B cell (primary cell): Measurements from ENCODE around the gene MNT. TPM values are rescaled to one million over a fixed set of nuclear protein-coding genes. Genes with fewer than 3 reads are reported as not detected.

Experiments used
- ATAC-seq: fragments of 200-7000 bp; cut with Tn5 transposase; one replicate; pipeline ENCODE4 v1.10.0; 2021; ENCODE audit warnings: low read depth, mild to moderate bottlenecking, moderate number of reproducible peaks, moderate library complexity
- CTCF ChIA-PET: fragments of 350-600 bp; sonication (Branson Sonifier 250); formaldehyde crosslinking; loops from one replicate; lab custom pipeline; 2021; ENCODE audit warnings: antibody characterized with exemption, inconsistent platforms; lab: Charles Lee
- POLR2A ChIA-PET: fragments of 350-600 bp; sonication (Branson Sonifier 250); formaldehyde crosslinking; loops from one replicate; lab custom pipeline; 2021; ENCODE audit warnings: antibody characterized with exemption; lab: Charles Lee
- DNase-seq: peaks from one replicate; pipeline ENCODE4 v3.0.0; 2013
- H2AFZ ChIP-seq: 2 replicates; pipeline ENCODE4 v1.6.1; 2012; ENCODE audit warnings: mild to moderate bottlenecking, low read depth, low read length; ENCODE audit not compliant: insufficient read depth, poor library complexity, severe bottlenecking
- H3K27ac ChIP-seq, 2 donors: 1 replicate in 1 of 2; 2 replicates in 1 of 2; pipeline ENCODE4 v1.5.1; 2012 to 2013; ENCODE audit warnings: low read length in 2 of 2, mild to moderate bottlenecking in 2 of 2, moderate library complexity in 1 of 2
- H3K27me3 ChIP-seq, 4 experiments: fragments of 200-600 bp in 1 of 4; sonication (generic) in 1 of 4; replicated peaks in 1 of 4; 1 replicate in 2 of 4; 2 replicates in 2 of 4; pipeline versions ENCODE4 v1.6.1 to v1.7.0; 2013 to 2016; ENCODE audit warnings: low read length in 3 of 4, mild to moderate bottlenecking in 2 of 4, mixed read lengths in 1 of 4, moderate library complexity in 1 of 4; ENCODE audit not compliant: insufficient read depth in 4 of 4, control insufficient read depth in 3 of 4; ENCODE audit errors: control extremely low read depth in 1 of 4
- H3K36me3 ChIP-seq, 2 experiments: replicated peaks in 1 of 2; 1 replicate in 1 of 2; 2 replicates in 1 of 2; pipeline versions ENCODE4 v1.6.1 to v1.7.1; 2013; ENCODE audit warnings: low read length in 1 of 2; ENCODE audit not compliant: insufficient read depth in 2 of 2, control insufficient read depth in 1 of 2; ENCODE audit errors: control extremely low read depth in 1 of 2, extremely low read depth in 1 of 2
- H3K4me1 ChIP-seq, 2 donors: fragments of 200-600 bp in 1 of 2; sonication (generic) in 1 of 2; 1 replicate in 1 of 2; 2 replicates in 1 of 2; pipeline versions ENCODE4 v1.5.1 to v1.6.1; 2013 to 2017; ENCODE audit warnings: low read length in 2 of 2; ENCODE audit not compliant: control insufficient read depth in 2 of 2, insufficient read depth in 2 of 2
- H3K4me2 ChIP-seq: replicated peaks from 2 replicates; pipeline ENCODE3; 2012; ENCODE audit warnings: mild to moderate bottlenecking, low read depth, low read length; ENCODE audit not compliant: poor library complexity, severe bottlenecking
- H3K4me3 ChIP-seq, 5 experiments: fragments of 200-600 bp in 1 of 5; sonication (generic) in 1 of 5; 1 replicate in 3 of 5; 2 replicates in 2 of 5; pipeline versions ENCODE4 v1.5.1 to v1.7.0; 2011 to 2016; ENCODE audit warnings: low read length in 4 of 5, mild to moderate bottlenecking in 4 of 5, low read depth in 2 of 5, control low read depth in 1 of 5, moderate library complexity in 1 of 5; ENCODE audit not compliant: insufficient read depth in 1 of 5; ENCODE audit errors: control extremely low read depth in 1 of 5, extremely low read depth in 1 of 5
- H3K79me2 ChIP-seq: fragments of 200-600 bp; sonication (generic); one replicate; pipeline ENCODE4 v1.6.0; 2016; ENCODE audit warnings: low read length; ENCODE audit not compliant: control insufficient read depth, insufficient read depth
- H3K9ac ChIP-seq: fragments of 200-600 bp; sonication (generic); 2 replicates; pipeline ENCODE4 v1.6.1; 2017; ENCODE audit warnings: mild to moderate bottlenecking, low read length, moderate library complexity
- H3K9me3 ChIP-seq, 3 donors: one replicate each; pipeline versions ENCODE4 v1.6.1 to v1.7.1; 2013; ENCODE audit warnings: low read length in 2 of 3; ENCODE audit not compliant: control insufficient read depth in 2 of 3, insufficient read depth in 1 of 3; ENCODE audit errors: control extremely low read depth in 1 of 3
- H4K20me1 ChIP-seq: 2 replicates; pipeline ENCODE4 v1.6.0; 2012; ENCODE audit warnings: mild to moderate bottlenecking, low read length; ENCODE audit not compliant: insufficient read depth, control insufficient read depth, poor library complexity, severe bottlenecking
- H3K27ac Mint-ChIP-seq: one replicate; pipeline ENCODE4 v1.8.0; 2021; ENCODE audit warnings: mixed read lengths
- H3K27me3 Mint-ChIP-seq: one replicate; pipeline ENCODE4 v1.8.0; 2021; ENCODE audit warnings: mixed read lengths
- H3K4me1 Mint-ChIP-seq: one replicate; pipeline ENCODE4 v1.8.0; 2021; ENCODE audit warnings: mixed read lengths
- H3K4me3 Mint-ChIP-seq: one replicate; pipeline ENCODE4 v1.8.0; 2021; ENCODE audit warnings: mixed read lengths
- H3K9me3 Mint-ChIP-seq: one replicate; pipeline ENCODE4 v1.8.0; 2022; ENCODE audit warnings: mixed read lengths; ENCODE audit not compliant: insufficient read depth
- EZH2 ChIP-seq: IDR thresholded peaks from 2 replicates; pipeline ENCODE4 v1.6.1; 2012; ENCODE audit warnings: borderline replicate concordance, low read depth, mild to moderate bottlenecking, moderate library complexity, low read length; ENCODE audit not compliant: insufficient read depth, poor library complexity, severe bottlenecking
- WGBS: methylation state at CpG from one replicate; pipeline ENCODE4 v1.1.5; 2013; ENCODE audit warnings: missing lambda C conversion rate; ENCODE audit not compliant: insufficient coverage; 5-methylcytosine and 5-hydroxymethylcytosine counted together
- intact Hi-C: fragments of 100-400 bp; cut with micrococcal nuclease; formaldehyde crosslinking; loops from one replicate; pipeline ENCODE4 v1.10.0; 2022
- polyA plus RNA-seq: library from polyadenylated mRNA; depleted of rRNA; stranded (reverse); fragments of >200 nt; gene quantifications from 2 replicates; pipeline ENCODE4 v1.2.3, GENCODE V29; 2012
- total RNA-seq, 2 donors: library from RNA; stranded (reverse); fragments of 120-200 nt in 1 of 2; gene quantifications; 1 replicate in 1 of 2; 2 replicates in 1 of 2; pipeline versions ENCODE4 v1.2.3 to v1.2.4, GENCODE V29; 2013 to 2022
- TF ChIP-seq, protein P1 (sequence below): fragments of 200-600 bp; IDR thresholded peaks from one replicate; pipeline ENCODE4 v1.8.0; 2022; ENCODE audit warnings: antibody characterized with exemption, mild to moderate bottlenecking

MNT gene
- total and polyA plus RNA-seq, 2 donors (not counting 1 experiment from before 2014, with no cell fraction given), result 20.0 to 68.5 TPM

DNA sequence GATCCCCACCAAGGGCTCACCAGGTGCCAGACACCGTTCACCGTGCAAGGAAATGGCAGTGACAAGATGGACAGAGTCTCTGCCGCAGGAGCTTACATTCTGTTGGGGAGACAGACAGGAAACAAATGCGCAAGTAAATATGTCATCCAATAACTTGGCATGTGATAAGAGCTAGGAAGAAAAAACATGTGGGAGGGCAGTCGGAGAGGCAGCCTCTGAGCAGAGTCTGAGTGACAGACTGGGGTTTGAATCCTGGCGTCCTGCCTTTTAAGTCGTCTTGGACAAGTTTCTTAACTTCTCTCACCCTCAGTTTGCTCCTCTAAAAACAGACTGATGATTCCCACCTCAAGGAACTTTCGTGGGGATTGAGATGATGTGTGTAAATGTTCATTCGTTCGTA, 56.3 kb downstream of the MNT start:
- no peak overlapping the region for H3K9ac ChIP-seq
- peaks cover 0 to 15% of the 10 kb centered on the region in 2 experiments for H3K36me3 ChIP-seq
- H3K27ac ChIP-seq, result no peak overlapping the region
- POLR2A ChIA-PET, result no interaction called here
- H4K20me1 ChIP-seq, result no peaks in the 10 kb centered on the region
- no peaks in the 10 kb centered on the region for H3K9me3 Mint-ChIP-seq
- no peaks in the 10 kb centered on the region for H3K27me3 ChIP-seq
- DNase-seq, result no peak
- H3K4me2 ChIP-seq, result no peak overlapping the region
- TF ChIP-seq EZH2, result no peak
- TF ChIP-seq, protein P1, sequence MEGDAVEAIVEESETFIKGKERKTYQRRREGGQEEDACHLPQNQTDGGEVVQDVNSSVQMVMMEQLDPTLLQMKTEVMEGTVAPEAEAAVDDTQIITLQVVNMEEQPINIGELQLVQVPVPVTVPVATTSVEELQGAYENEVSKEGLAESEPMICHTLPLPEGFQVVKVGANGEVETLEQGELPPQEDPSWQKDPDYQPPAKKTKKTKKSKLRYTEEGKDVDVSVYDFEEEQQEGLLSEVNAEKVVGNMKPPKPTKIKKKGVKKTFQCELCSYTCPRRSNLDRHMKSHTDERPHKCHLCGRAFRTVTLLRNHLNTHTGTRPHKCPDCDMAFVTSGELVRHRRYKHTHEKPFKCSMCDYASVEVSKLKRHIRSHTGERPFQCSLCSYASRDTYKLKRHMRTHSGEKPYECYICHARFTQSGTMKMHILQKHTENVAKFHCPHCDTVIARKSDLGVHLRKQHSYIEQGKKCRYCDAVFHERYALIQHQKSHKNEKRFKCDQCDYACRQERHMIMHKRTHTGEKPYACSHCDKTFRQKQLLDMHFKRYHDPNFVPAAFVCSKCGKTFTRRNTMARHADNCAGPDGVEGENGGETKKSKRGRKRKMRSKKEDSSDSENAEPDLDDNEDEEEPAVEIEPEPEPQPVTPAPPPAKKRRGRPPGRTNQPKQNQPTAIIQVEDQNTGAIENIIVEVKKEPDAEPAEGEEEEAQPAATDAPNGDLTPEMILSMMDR, result no peak
- no peak for ATAC-seq
- H3K27me3 Mint-ChIP-seq, result no peaks in the 10 kb centered on the region
- intact Hi-C loops, result no loop called here
- H3K4me3 Mint-ChIP-seq, result no peak overlapping the region
- H3K4me1 ChIP-seq, result no peaks in the 10 kb centered on the region
- CTCF ChIA-PET, result no interaction called here
- H3K9me3 ChIP-seq, result no peaks in the 10 kb centered on the region
- 96% methylated on average over 4 of the region's 10 CpGs for WGBS
- no peak overlapping the region for H3K27ac Mint-ChIP-seq
- H3K4me3 ChIP-seq, result no peak overlapping the region
- no peak overlapping the region for H2AFZ ChIP-seq
- H3K4me1 Mint-ChIP-seq, result no peaks in the 10 kb centered on the region
- H3K79me2 ChIP-seq, result no peaks in the 10 kb centered on the region

DNA sequence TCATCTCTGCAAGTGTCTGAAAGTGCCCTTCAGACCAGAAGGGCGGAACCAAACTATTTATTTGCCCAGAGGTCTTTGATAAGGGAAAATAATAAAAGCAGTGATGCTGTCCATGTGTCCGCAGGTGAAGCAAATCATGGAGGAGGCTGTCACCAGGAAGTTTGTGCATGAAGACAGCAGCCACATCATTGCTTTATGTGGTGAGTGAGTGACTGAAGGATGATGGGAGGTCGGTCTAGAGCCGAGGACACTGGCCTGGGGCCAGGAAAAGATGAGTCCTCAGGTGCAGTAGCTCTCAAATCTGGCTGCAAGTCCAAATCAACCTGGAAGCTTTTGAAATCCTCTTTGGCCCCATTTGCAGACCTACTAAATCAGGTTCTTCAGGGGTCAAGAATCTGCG, 57.4 kb downstream of the MNT start:
- CTCF ChIA-PET, result interaction anchor here (0.5 kb wide), 1 partner anchor 1759 kb away, joined by 3 read pairs; no protein-coding TSS in a partner anchor
- POLR2A ChIA-PET, result no interaction called here
- peaks cover 2% of the 10 kb centered on the region for H3K4me1 Mint-ChIP-seq

More for the DNA sequence above, 57.4 kb downstream of the MNT start:
- Mint-ChIP-seq H3K27me3 (no peaks in the 10 kb centered on the region), H3K9me3 (no peaks in the 10 kb centered on the region), H3K4me3 (no peak overlapping the region), H3K27ac (no peak overlapping the region)
- Histone ChIP-seq H3K4me3 (no peak overlapping the region), H3K9me3 (no peaks in the 10 kb centered on the region), H3K4me1 (peaks cover 0 to 1% of the 10 kb centered on the region in 2 donors), H3K9ac (no peak overlapping the region), H3K27me3 (no peaks in the 10 kb centered on the region), H3K27ac (no peak overlapping the region), H4K20me1 (no peaks in the 10 kb centered on the region), H3K79me2 (no peaks in the 10 kb centered on the region), H3K4me2 (no peak overlapping the region), H3K36me3 (peaks cover 0 to 15% of the 10 kb centered on the region in 2 experiments), H2AFZ (no peak overlapping the region)
- ATAC-seq (no peak), DNase-seq (no peak)
- 73% methylated on average over 4 of the region's 5 CpGs for WGBS
- intact Hi-C loops, result no loop called here
- TF ChIP-seq EZH2, result no peak
- TF ChIP-seq, protein P1, result no peak
